Stimulated activated CD8-positive, alpha-beta memory T cell treated with anti-CD3 and anti-CD28 coated beads, Interleukin-7, amount 100 ng/mL, for 48 hours (primary cell): ENCODE measurements around the gene PPP1R12B.
"Not testable (repeated sequence)": the region's sequence is repeated elsewhere in the genome, so short reads cannot be mapped to it uniquely, and the experiment has no call there.

Source experiments
- DNase-seq, 2 donors: peaks; one replicate each; pipeline ENCODE4 v3.0.0-alpha.2; 2020; ENCODE audit warnings: low read depth in 1 of 2; ENCODE audit errors: extremely low read depth in 1 of 2

The PPP1R12B gene

DNA sequence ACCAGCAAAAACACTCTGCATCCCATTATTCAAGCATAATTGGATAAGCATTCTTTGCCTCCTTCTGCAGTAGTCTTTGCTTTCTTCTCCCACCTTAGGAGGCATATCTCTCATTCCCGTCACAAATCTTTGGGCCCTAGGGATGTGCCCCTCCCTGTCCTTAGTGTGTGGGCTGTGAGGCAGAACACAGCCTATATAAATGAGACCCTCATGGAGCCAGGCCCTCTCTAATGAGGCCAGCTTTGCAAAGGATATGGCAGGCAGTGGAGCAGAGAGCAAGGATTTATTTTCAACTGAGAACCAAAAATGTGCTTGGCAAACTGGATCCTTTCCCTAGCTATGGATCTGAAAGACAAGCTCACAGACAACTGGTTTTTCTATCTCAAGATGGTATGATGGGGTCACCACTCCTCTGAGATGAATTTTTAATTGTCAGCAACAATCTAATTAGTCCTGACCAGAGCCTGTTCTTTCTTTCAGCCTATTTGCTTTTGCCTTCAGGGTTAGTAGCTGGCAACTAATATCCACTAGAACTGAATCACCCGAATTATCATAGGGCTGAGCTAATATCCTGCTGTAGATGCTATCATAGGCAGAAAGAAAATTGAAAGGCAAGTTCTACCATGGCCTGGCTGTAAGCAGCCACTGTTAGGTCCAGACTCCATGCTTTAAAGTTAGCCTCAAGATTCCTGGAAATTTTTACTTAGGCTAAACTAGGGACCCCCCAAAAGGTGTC is 227.6 kb downstream of the PPP1R12B start:
- DNase-seq, result no peak

DNA sequence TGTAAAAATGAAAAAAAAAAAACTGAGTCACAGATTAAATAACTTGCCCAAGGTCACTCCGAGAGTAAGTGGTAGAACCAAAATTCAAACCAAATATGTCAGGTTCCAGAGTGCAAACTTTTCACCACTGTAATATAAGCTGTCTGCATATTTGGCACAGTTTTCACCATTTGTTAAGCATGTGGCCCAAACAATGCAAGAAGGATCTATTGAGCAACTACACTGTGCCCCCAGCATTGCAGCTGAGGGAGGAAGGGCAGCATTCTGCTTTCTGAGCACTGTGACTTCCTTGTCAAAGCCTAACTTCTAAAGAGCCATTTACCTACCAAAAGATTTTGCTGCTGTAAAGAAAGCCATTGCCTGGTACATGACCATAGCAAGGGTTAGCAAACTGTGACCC is 228.3 kb downstream of the PPP1R12B start:
- no peak for DNase-seq

DNA sequence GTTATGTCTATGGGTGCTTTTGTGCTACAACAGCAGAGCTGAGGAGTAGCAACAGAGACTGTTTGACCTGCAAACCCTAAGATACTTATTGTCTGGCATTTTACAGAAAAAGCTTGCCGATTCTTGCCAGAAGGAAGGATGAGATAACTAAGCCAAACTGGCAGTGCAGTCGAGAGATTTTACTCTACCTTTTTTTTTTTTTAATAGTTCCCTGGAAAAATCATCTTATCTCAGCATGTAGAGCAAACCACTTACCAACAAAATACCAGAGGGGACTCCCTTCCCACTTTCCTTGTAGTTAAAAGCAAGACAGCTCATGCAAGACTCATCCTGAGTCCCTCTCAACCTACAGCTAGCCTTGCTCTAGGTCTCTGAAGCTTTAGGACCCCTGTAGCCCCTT is 228.9 kb downstream of the PPP1R12B start:
- no peak for DNase-seq

DNA sequence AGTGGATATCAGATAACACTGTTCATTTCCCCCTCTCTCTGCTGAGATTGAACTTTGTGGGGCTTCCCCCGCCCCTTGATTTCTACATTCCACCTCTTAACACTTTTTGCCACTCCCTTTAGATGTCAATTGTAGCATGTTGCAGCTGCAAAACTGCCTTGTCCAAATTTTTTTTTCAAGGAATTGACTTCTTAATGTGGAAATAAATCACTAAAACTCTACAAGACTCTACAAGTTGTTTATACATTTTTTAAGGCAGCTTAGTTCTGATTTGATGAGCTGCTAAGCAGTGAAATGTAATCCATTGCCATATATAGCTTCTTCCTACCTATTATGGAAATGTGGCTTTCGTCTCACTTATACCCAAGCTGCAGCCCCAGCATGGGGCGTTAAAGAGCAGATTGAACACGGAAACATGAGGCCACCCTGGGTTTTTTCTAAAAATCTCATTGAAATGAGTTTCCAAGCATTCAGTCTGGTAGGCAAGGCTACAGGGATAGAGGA is 229.6 kb downstream of the PPP1R12B start:
- DNase-seq, result no peak

DNA sequence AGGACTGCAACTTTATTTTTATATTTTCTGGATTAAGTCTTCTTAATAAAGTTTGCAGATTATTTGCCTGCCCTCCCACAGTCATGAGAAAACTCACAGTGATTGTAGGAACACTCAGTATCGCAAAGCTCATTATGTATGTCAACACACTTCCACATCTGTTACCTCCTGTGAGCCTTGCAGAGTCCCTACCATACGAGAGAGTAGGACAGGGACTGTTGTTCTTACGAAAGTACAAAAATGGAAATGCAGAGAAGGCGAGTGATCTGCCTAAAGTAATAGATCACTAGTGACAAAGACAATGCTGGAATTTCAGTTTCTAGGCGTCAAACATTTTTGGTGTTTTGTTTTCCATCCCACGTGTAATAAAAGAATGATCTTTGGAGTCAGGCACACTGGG is 230.1 kb downstream of the PPP1R12B start:
- DNase-seq, result no peak

DNA sequence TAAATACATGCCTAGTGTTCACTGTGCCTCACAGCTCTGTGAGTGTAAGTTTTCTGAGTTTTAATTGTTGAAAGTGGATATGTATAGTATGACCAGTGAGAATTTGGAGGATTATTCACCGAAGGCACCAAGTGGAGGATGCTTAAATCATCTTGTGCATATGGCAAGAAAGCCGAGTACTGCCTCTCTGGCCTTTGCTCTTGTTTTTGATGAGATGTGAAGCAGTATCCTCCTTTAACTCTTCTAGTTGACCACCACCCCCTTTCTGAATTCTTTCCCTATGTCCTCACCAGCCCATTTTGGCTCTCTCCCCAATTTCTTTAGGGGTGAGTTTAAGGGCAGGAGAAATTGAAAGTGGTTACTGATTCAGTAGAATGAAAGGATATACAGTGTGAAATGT is 231.3 kb downstream of the PPP1R12B start:
- DNase-seq, result no peak

DNA sequence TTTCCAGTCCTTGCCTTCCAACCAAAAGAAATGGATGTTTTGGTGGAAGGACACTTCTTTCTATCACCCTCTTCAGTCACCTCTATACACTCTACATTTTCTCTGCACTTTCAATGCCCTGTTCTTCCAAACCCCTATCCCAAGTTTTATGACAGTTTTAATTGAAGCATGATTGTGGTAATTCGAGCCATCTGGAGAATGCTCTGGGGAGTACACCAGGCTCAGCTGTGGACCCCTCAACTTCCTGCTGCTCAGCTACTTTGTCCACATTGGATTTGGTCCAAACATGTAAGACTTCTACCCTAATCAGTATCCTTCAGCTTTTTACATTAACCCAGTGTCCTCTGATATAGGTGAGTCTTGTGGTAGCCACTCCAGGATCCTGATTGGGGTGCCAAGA is 232.1 kb downstream of the PPP1R12B start:
- no peak for DNase-seq

DNA sequence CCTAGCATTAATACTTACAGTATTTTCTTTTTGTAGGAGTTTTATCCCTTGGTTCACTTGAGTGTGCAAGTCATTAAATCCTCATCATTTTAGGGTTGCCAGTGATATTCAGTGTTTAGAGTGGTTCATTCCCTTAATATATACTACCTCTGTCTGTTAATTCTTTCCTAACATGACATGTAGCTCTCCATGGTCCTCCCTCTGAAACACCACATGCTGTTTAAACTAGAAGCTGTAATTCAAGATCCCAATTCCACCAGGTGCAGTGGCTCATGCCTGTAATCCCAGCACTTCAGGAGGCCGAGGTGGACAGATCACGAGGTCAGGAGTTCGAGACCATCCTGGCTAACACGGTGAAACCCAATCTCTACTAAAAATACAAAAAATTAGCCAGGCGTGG is 233.9 kb downstream of the PPP1R12B start:
- DNase-seq, result not testable (repeated sequence)

DNA sequence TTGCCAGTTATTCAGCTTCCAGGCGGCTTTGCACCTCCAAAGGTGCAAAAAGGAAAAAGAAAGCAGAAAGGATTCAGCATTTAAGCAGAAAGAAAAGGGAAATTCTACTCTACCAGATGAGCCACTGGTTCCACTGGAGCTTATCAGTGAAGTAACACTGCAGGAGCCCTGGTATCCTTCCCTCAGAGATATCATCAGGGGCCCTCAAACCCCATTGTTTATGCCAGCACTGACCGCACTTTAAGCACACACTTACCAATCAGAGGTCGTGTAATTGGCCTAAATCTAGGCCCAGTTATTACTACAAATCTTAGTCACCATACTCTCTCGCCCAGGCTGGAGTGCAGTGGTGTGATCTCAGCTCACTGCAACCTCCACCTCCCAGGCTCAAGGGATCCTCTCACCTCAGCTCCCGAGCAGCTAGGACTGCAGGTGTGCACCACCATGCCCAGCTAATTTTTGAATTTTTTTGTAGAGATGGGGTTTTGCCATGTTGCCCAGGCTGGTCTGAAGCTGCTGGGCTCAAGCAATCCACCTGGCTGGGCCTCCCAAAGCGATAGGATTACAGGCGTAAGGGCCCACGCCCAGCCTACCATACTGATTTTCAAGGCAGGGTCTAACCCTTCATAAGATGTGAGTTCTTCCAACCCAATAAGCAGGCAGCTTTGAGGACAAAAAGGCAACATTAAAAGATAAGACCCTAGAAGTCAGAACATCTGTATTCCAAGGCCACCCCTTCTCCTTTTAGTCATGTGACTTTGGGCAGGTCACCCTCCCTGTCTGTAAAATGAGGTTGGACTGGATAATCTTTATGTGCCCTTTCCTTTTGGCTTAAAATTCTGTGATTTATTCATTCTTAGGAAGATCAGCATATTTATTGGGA is 236.4 kb downstream of the PPP1R12B start:
- DNase-seq, result no peak

DNA sequence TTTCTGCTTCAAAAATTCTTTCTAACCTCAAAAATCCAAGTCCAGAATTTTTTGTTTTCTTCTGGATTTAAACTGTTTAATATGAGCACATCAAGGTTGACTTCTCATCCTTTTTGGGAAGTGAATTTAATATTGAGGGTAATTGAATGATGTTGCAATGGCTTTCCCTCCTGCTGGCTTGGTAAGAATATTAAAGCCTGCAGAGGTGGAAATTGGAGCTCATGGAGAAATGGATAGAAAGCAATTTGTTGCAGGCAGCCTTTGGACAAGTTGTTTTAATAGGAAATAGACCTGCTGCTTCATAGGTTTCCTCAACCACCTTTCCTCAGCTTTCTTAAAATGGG is 237.1 kb downstream of the PPP1R12B start:
- no peak for DNase-seq

DNA sequence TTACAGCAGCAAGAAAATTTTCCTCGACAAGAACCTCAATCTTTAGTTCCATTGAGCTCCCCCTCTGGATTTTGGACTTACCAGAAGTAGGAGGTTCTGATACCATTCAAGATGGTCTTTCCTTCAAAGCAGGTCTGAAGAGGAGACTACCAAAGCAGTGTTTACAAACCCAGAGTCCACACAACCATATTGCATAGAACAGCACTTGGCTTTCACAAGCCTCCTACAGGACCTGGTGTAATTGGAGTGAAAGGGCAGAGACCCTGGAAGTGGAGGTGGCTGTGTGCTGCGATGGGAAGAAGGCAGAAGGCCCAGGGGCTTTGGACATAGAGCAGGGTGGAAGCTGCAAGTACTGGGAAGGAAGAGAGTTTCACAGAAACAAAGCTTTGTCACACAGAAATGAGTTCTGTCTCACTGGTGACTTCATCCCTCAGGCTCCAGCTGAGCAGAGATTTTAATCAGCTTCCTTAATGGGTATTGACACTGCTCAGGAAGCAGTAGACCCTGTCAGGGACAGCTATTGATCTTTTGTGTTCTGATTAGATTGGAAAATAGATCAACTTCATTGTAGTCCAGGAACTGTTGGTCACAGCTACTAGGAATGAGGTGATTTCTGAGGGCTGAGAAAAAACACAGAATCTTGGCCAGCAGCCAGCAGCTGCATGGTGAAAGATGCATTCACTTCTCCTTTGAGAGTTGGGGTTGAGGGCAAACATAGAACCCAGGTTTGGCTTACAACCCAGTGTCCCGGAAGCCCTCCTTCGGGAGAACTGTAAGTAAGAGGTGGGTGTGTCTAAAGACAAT is 237.7 kb downstream of the PPP1R12B start:
- DNase-seq, result no peak

DNA sequence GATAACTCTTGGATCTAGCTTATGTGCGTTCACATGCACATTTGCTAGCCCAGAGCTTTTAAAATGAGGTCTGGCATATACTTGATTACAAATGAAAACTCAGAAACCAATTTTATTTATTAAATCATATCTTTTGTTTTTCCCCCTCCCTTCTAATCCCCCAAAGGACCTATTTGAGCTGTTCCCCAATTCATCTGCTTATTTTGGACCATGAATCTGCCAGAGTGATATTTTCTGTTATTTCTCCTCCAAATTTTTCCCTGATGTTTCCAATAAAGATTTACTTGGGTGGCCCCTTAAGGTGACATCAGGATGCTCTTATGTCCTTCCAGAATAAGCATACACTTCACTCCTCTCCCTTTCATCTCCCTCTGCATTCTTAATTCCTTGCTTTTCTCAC is 238.4 kb downstream of the PPP1R12B start:
- no peak for DNase-seq

DNA sequence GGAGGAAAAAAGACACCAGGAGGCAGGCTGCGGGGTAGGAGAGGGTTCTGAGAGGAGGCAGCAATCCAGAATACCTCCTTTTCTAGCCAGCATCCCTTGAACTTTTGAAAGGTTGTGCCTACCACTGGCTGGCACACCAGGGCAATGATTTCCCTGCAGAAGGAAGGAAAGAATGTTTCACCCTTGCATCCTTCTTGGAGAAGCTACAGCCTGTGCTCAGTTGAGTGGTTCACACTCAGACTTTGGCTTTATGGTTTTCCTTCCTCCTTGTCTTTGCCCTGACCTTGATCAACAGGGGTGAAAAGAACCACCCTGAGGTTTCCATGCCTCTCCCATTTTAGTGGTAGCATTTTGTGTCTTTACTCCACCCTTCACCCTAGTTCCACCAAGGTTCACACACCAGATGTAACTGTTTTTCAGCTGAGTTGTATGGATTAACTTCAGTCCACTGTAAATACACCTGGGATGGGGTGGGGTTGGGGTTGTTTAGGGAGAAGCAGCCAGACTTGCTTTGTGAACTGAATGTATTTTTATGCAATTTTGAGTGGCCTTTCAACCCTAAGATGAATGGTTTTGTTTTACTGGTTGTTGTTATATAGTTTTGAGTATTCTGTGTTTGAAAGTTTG is 239.5 kb downstream of the PPP1R12B start:
- DNase-seq, result no peak

DNA sequence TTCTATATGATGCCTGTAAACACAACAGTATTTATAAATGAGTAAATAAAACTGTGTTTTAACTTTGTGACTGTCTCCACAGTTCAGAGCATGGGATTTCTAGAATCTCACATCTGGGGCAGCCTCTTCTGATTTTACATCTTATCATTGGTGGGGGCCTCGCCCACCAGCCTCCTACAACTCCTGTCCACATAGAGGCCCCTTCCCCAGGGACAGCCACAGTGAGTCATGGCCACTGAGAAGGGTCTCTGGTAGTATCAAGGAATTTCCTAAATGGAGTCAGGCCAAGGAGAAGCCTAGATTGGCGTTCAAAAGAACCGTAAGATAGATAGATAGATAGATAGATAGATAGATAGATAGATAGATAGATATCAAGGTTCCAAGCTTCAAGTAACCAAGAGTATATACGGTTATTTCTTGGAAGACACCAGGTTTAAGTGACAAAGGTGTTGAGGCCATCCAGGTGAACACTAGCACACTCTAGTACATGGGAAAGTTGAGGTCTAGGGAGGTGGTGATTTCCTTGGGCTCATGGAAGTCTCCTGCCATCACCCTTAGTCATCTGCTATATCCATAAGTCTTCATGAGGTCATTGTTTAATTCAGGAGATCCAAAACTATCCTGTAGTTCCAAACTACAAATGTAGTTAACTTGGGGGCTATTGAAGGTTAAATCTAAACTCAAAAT is 240.1 kb downstream of the PPP1R12B start:
- DNase-seq, result no peak

DNA sequence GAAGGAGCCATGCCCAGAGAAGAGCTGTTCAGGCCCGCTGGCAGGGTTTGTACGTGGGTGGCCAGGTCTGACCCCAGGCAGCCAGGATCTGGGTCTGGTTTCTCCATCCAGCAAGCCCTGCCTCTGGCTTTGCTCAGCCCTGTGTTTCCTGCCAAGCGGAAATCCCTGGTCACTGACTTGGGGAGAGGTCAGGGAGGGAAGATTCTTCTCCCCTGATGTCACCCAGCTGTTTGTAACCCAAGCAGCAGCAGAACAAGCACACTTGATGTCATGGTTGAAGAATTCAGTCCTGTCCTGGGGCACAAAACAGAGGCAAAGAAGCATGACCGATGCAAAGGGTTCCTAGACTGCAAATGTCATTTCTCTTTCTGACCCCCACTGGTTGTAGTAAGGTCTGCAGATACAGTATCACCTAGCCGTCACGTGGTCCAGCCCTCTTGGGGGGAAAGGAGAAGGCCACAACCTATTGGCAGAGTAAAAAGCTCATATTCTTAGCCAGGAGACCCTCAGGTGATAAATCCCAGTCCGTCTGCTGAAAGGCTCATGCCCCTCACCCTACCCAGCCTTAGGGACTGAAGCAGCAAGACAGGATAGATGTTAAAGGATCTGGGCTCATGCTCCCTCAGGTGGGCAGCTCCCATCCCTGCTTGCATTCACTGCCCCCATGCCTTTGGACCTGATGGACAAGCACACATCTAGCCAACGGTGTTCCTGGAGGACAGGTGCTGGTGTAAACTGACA is 240.9 kb downstream of the PPP1R12B start:
- DNase-seq, result no peak

DNA sequence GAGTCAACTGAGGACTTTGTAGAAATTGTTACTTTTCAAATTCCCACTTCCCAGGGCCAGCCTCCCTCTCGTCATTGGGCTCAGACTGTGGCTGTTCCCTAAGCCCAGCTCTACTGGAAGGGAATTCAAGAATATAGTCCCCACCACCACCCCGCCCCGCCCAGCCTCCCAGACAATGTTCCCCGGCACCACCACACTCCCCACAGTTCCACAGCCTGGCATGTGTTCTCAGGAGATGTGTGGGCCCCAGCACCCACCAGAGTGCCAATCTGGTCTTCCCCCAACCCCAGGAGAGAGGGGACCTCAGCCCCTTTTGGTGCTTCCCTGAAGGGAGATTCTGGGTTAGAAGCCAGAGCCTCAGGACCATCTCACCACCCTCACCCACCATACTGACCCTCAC is 241.6 kb downstream of the PPP1R12B start:
- no peak for DNase-seq

DNA sequence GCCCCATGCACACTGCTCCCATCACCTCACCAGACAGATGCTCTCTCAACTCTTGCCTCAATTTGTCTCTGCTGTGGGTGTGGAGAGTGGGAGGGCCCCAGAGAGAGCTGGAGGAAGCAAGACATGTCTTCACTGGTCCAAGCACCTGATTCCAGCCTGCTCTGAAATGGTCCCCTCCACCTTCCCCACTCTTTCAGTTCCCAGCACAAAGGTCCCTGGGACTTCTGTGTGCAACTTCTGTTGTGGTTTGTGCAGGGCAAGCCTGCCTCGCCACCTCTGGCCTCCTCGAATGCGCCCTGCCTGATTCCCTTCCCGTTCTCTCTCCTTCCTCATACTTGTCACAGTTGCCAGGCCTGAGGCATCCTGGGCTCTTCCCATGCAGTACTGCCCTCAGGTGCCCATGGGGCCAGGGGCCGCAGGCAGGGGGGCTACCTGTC is 242.5 kb downstream of the PPP1R12B start:
- DNase-seq, result no peak

DNA sequence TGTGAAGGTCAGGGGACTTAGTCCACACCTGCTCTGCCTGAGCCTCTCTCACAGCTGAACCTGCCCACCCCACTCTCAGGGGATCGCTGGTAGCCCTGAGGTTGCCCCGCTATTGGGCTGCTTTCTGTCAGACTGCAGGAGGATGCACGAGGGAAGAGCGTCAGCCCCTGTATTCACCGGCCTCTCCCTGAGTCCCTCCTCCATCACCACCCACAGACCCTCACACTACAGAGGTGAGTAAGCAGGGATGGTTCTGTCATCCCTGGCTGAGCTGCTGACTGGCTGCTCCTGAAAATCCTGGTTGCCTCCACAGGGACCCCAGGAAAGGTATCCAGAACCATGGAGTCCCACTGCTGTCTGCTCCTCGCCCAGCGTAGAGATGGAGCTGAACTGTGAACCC is 243.0 kb downstream of the PPP1R12B start:
- DNase-seq, result no peak

DNA sequence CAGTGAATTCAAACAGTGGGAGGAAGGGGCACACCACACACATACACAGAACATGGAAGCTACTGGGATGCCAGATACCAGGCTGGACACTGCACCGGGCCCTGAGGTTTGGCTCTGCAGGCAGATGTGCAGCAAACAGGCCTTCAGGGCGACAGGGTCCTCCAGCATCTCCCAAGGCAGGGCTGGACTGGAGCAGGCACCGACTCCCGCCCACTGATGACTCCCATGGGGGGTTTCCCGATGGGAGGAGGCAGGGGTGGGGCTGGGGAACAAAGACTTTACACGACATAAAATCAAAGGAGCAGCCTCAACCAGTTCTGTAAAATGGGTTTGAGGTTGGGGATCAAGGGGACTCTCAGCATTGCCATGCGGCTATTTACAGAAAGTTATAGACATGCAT is 243.6 kb downstream of the PPP1R12B start:
- no peak for DNase-seq

DNA sequence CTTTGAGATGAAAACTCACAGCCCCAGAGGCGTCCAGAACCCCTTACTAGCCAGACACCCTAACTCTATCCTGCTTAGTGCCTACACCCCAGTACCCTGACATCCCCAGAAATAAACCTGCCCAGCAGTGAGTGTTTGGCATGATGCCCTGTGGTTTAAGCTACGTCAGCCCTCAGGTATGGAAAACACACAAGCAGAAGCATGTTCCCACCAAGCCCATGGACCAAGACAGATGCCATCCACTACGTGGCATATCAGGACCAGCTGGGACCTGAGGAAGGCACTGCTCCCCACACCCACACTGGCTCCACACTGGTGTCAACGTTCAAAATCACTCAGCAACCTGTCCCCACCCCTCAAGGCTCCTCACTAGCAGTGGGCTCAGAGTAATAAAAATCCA is 245.3 kb downstream of the PPP1R12B start:
- no peak for DNase-seq
